Measurements from ENCODE around the gene PCNX1. TPM values are rescaled to one million over a fixed set of nuclear protein-coding genes. Genes with fewer than 3 reads are reported as not detected.
A peak's percentile ranks its signal among the peaks of the same experiment; 100 is the strongest.
"Not testable (repeated sequence)": the region's sequence is repeated elsewhere in the genome, so short reads cannot be mapped to it uniquely, and the experiment has no call there.

The PCNX1 gene
- total RNA-seq, 1 donor from 2014 or later, result 56.4 TPM

- no peaks in the 10 kb centered on the region for H3K27me3 Mint-ChIP-seq
- H3K36me3 Mint-ChIP-seq (ENCODE audit: insufficient read depth), result peaks cover 2% of the 10 kb centered on the region
- no peak overlapping the region for H3K27ac Mint-ChIP-seq
- H3K9me3 Mint-ChIP-seq (ENCODE audit: low read depth), result peaks cover 18% of the 10 kb centered on the region
- no peak for DNase-seq (ENCODE audit: low spot score, unreplicated experiment)
- no peak overlapping the region for H3K4me3 Mint-ChIP-seq (ENCODE audit: low read depth)
- no peak for TF ChIP-seq CTCF (IDR thresholded peaks at IDR 0.05; ENCODE audit: unreplicated experiment)
- H3K4me1 Mint-ChIP-seq (ENCODE audit: low read depth), result no peaks in the 10 kb centered on the region
These were observed 35.2 kb upstream of the PCNX1 start for GRCh38 chr14:70871863-70872677.

GRCh38 chr14:70872678-70873020 lies 34.6 kb upstream of the PCNX1 start:
- no peak overlapping the region for H3K4me3 Mint-ChIP-seq (ENCODE audit: low read depth)
- TF ChIP-seq CTCF (IDR thresholded peaks at IDR 0.05; ENCODE audit: unreplicated experiment), result no peak
- H3K4me1 Mint-ChIP-seq (ENCODE audit: low read depth), result no peaks in the 10 kb centered on the region
- peaks cover 2% of the 10 kb centered on the region for H3K36me3 Mint-ChIP-seq (ENCODE audit: insufficient read depth)
- no peaks in the 10 kb centered on the region for H3K27me3 Mint-ChIP-seq
- peaks cover 18% of the 10 kb centered on the region for H3K9me3 Mint-ChIP-seq (ENCODE audit: low read depth)
- H3K27ac Mint-ChIP-seq, result no peak overlapping the region
- no peak for DNase-seq (ENCODE audit: low spot score, unreplicated experiment)

GRCh38 chr14:70873627-70874026 lies 33.6 kb upstream of the PCNX1 start:
- no peak overlapping the region for H3K4me3 Mint-ChIP-seq (ENCODE audit: low read depth)
- H3K4me1 Mint-ChIP-seq (ENCODE audit: low read depth), result no peaks in the 10 kb centered on the region
- TF ChIP-seq CTCF (IDR thresholded peaks at IDR 0.05; ENCODE audit: unreplicated experiment), result no peak
- no peak for DNase-seq (ENCODE audit: low spot score, unreplicated experiment)
- no peak overlapping the region for H3K27ac Mint-ChIP-seq
- H3K9me3 Mint-ChIP-seq (ENCODE audit: low read depth), result peaks cover 14% of the 10 kb centered on the region
- no peaks in the 10 kb centered on the region for H3K36me3 Mint-ChIP-seq (ENCODE audit: insufficient read depth)
- no peaks in the 10 kb centered on the region for H3K27me3 Mint-ChIP-seq

- not testable (repeated sequence) for DNase-seq (ENCODE audit: low spot score, unreplicated experiment); H3K27ac Mint-ChIP-seq; H3K4me1 Mint-ChIP-seq (ENCODE audit: low read depth)
These were observed 31.3 kb upstream of the PCNX1 start for GRCh38 chr14:70875811-70876460.

GRCh38 chr14:70879448-70879847 lies 27.8 kb upstream of the PCNX1 start:
- Mint-ChIP-seq H3K27ac (no peak overlapping the region), H3K9me3 (ENCODE audit: low read depth) (no peaks in the 10 kb centered on the region), H3K36me3 (ENCODE audit: insufficient read depth) (no peaks in the 10 kb centered on the region), H3K4me1 (ENCODE audit: low read depth) (peaks cover 4% of the 10 kb centered on the region), H3K27me3 (no peaks in the 10 kb centered on the region), H3K4me3 (ENCODE audit: low read depth) (no peak overlapping the region)
- TF ChIP-seq CTCF (IDR thresholded peaks at IDR 0.05; ENCODE audit: unreplicated experiment), result no peak
- no peak for DNase-seq (ENCODE audit: low spot score, unreplicated experiment)

More at GRCh38 chr14:70875811-70876460, 31.3 kb upstream of the PCNX1 start:
- H3K9me3 Mint-ChIP-seq (ENCODE audit: low read depth); H3K4me3 Mint-ChIP-seq (ENCODE audit: low read depth); H3K36me3 Mint-ChIP-seq (ENCODE audit: insufficient read depth); H3K27me3 Mint-ChIP-seq: not testable (repeated sequence)

GRCh38 chr14:70880888-70881287 lies 26.4 kb upstream of the PCNX1 start:
- not testable (repeated sequence) for H3K9me3 Mint-ChIP-seq (ENCODE audit: low read depth); H3K36me3 Mint-ChIP-seq (ENCODE audit: insufficient read depth); DNase-seq (ENCODE audit: low spot score, unreplicated experiment); H3K27me3 Mint-ChIP-seq; H3K4me1 Mint-ChIP-seq (ENCODE audit: low read depth); H3K4me3 Mint-ChIP-seq (ENCODE audit: low read depth)
- H3K27ac Mint-ChIP-seq, result peak overlapping the region; percentile 89

Measured in progenitor cell of endocrine pancreas (in vitro differentiated cells).